CD4-positive, alpha-beta T cell (primary cell): ENCODE data around the gene GATAD2B. TPM values are rescaled to one million over a fixed set of nuclear protein-coding genes. Genes with fewer than 3 reads are reported as not detected.
"Not testable (repeated sequence)": the region's sequence is repeated elsewhere in the genome, so short reads cannot be mapped to it uniquely, and the experiment has no call there.

ENCODE experiments used
- ATAC-seq: fragments of 200-7000 bp; cut with Tn5 transposase; one replicate; pipeline ENCODE4 v1.10.0; 2022; ENCODE audit warnings: mild to moderate bottlenecking; ENCODE audit not compliant: poor library complexity
- CTCF ChIA-PET: fragments of 350-600 bp; sonication (Branson Sonifier 250); formaldehyde crosslinking; loops from one replicate; lab custom pipeline; 2021; ENCODE audit warnings: antibody characterized with exemption, inconsistent platforms; lab: Charles Lee
- POLR2A ChIA-PET: fragments of 350-600 bp; sonication (Branson Sonifier 250); formaldehyde crosslinking; loops from one replicate; lab custom pipeline; 2021; ENCODE audit warnings: antibody characterized with exemption, inconsistent platforms; lab: Charles Lee
- DNase-seq, 14 experiments: peaks; one replicate each; pipeline ENCODE4 v3.0.0-alpha.2; 2013 to 2020; ENCODE audit warnings: mixed read lengths in 2 of 14
- H3K27ac ChIP-seq, 2 donors: one replicate each; pipeline versions ENCODE4 v1.5.1 to v1.7.0; 2013; ENCODE audit warnings: low read length in 2 of 2, low read depth in 1 of 2, mild to moderate bottlenecking in 1 of 2
- H3K27me3 ChIP-seq, 2 experiments: 1 replicate in 1 of 2; 2 replicates in 1 of 2; pipeline versions ENCODE4 v1.6.1 to v1.7.0; 2013; ENCODE audit warnings: low read length in 2 of 2, control low read depth in 1 of 2, mild to moderate bottlenecking in 1 of 2, moderate library complexity in 1 of 2; ENCODE audit not compliant: insufficient read depth in 2 of 2, control insufficient read depth in 1 of 2
- H3K36me3 ChIP-seq: one replicate; pipeline ENCODE4 v1.6.1; 2013; ENCODE audit warnings: low read length, control low read depth; ENCODE audit not compliant: insufficient read depth
- H3K4me1 ChIP-seq: one replicate; pipeline ENCODE4 v1.6.1; 2013; ENCODE audit warnings: low read length, control low read depth; ENCODE audit not compliant: insufficient read depth
- H3K4me3 ChIP-seq: one replicate; pipeline ENCODE4 v1.5.1; 2013; ENCODE audit warnings: mild to moderate bottlenecking, low read length, moderate library complexity
- H3K9me3 ChIP-seq, 2 experiments: 1 replicate in 1 of 2; 2 replicates in 1 of 2; pipeline versions ENCODE4 v1.6.1 to v1.7.0; 2013; ENCODE audit warnings: low read length in 2 of 2, mild to moderate bottlenecking in 2 of 2, control low read depth in 1 of 2, moderate library complexity in 1 of 2; ENCODE audit not compliant: control insufficient read depth in 1 of 2, insufficient read depth in 1 of 2
- H3K27ac Mint-ChIP-seq: one replicate; pipeline ENCODE4 v1.8.0; 2020; ENCODE audit warnings: mixed read lengths
- H3K27me3 Mint-ChIP-seq: one replicate; pipeline ENCODE4 v1.8.0; 2021; ENCODE audit warnings: mixed read lengths
- H3K36me3 Mint-ChIP-seq: one replicate; pipeline ENCODE4 v1.8.0; 2021; ENCODE audit warnings: low read depth, mixed read lengths
- H3K4me1 Mint-ChIP-seq: one replicate; pipeline ENCODE4 v1.8.0; 2021; ENCODE audit warnings: low read depth, mixed read lengths
- H3K4me3 Mint-ChIP-seq: one replicate; pipeline ENCODE4 v1.8.0; 2020; ENCODE audit warnings: mild to moderate bottlenecking, mixed read lengths
- H3K9me3 Mint-ChIP-seq: one replicate; pipeline ENCODE4 v1.8.0; 2020; ENCODE audit warnings: mixed read lengths
- intact Hi-C, 2 experiments: fragments of 100-400 bp; cut with DNase I in 1 of 2; cut with micrococcal nuclease in 1 of 2; formaldehyde crosslinking; loops; one replicate each; pipeline versions ENCODE4 v1.15.1 to v1.9.0; 2023 to 2025; cut with DNase I, micrococcal nuclease
- total RNA-seq, 174 experiments: library from RNA in 2 of 174; stranded (reverse) in 2 of 174; gene quantifications; one replicate each; pipeline ENCODE4 v1.2.3 and lab custom pipeline; 2021 to 2026
- TF ChIP-seq, protein P1 (sequence below): fragments of 200-600 bp; IDR thresholded peaks from one replicate; pipeline ENCODE4 v1.8.0; 2022; ENCODE audit warnings: antibody characterized with exemption, mild to moderate bottlenecking

The GATAD2B gene
- total RNA-seq, 2 experiments from 2014 or later, result 51.6 to 52.3 TPM

DNA sequence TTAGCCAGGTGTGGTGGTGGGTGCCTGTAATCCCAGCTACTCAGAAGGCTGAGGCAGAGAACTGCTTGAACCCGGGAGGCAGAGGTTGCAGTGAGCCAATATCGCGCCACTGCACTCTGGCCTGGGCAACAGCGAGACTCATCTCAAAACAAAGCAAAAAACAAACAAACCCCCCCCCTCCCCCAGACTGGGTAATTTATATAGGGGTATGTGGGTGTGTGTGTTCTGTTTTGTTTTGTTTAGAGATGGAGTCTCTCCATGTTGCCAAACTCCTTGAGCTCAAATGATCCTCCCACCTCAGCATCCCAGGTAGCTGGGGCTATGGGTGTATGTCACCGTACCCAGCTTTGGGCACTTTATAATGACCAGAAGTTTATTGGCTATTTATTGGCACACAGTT is 74.0 kb downstream of the GATAD2B start:
- H3K4me1 Mint-ChIP-seq, result peaks cover 54% of the 10 kb centered on the region
- DNase-seq (no peak), ATAC-seq (no peak)
- intact Hi-C loops, result no loop called here
- Histone ChIP-seq H3K4me1 (peaks cover 9% of the 10 kb centered on the region), H3K36me3 (peaks cover 24% of the 10 kb centered on the region), H3K4me3 (no peak overlapping the region), H3K27me3 (no peaks in the 10 kb centered on the region), H3K9me3 (no peaks in the 10 kb centered on the region), H3K27ac (no peak overlapping the region)
- H3K36me3 Mint-ChIP-seq, result peaks cover 59% of the 10 kb centered on the region
- CTCF ChIA-PET, result interaction anchor here (1.0 kb wide), 1 partner anchor 16 kb away, joined by 3 read pairs; no protein-coding TSS in a partner anchor
- TF ChIP-seq, protein P1, sequence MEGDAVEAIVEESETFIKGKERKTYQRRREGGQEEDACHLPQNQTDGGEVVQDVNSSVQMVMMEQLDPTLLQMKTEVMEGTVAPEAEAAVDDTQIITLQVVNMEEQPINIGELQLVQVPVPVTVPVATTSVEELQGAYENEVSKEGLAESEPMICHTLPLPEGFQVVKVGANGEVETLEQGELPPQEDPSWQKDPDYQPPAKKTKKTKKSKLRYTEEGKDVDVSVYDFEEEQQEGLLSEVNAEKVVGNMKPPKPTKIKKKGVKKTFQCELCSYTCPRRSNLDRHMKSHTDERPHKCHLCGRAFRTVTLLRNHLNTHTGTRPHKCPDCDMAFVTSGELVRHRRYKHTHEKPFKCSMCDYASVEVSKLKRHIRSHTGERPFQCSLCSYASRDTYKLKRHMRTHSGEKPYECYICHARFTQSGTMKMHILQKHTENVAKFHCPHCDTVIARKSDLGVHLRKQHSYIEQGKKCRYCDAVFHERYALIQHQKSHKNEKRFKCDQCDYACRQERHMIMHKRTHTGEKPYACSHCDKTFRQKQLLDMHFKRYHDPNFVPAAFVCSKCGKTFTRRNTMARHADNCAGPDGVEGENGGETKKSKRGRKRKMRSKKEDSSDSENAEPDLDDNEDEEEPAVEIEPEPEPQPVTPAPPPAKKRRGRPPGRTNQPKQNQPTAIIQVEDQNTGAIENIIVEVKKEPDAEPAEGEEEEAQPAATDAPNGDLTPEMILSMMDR, result no peak
- no peak overlapping the region for H3K4me3 Mint-ChIP-seq
- no peaks in the 10 kb centered on the region for H3K27me3 Mint-ChIP-seq
- H3K27ac Mint-ChIP-seq, result peak overlapping the region; percentile 50
- no peaks in the 10 kb centered on the region for H3K9me3 Mint-ChIP-seq
- POLR2A ChIA-PET, result no interaction called here

DNA sequence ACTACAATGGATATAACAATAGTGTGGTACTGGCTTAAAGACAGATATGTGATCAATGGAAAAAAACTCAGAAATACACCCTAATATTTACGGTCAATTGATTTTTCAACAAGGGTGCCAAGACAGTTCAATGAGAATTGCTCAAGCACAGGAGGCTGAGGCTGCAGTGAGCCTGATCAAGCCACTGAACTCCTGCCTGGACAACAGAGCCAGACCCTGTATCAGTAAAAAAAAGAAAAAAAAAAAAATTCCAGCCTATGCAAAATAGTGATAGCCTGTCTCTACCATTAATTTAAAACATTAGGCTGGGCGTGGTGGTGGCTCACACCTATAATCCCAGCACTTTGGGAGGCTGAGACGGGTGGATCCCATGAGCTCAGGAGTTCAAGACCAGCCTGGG is 77.6 kb downstream of the GATAD2B start:
- CTCF ChIA-PET, result interaction anchor here (0.6 kb wide), 1 partner anchor 48 kb away, joined by 3 read pairs; no protein-coding TSS in a partner anchor
- no peak for DNase-seq

DNA sequence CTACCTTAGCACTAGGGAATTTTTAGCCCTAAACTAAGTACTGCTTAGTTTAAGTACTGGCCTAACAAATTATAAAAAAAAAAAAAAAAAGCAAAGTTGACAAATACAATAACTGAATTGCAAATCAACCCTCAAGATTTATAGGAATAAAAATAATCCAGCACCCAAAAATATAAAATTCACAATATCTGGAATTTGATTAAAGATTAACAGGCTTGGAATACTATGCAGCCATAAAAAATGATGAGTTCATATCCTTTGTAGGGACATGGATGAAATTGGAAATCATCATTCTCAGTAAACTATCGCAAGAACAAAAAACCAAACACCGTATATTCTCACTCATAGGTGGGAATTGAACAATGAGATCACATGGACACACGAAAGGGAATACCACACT is 78.4 kb downstream of the GATAD2B start:
- CTCF ChIA-PET, H3K4me3 ChIP-seq, POLR2A ChIA-PET, H3K36me3 ChIP-seq, H3K9me3 ChIP-seq, H3K27me3 Mint-ChIP-seq, intact Hi-C loops, H3K4me3 Mint-ChIP-seq, H3K4me1 ChIP-seq, H3K9me3 Mint-ChIP-seq, DNase-seq, H3K27ac ChIP-seq, H3K27me3 ChIP-seq, ATAC-seq: not testable (repeated sequence)
- H3K36me3 Mint-ChIP-seq, result peaks cover 36% of the 10 kb centered on the region
- peak overlapping the region; percentile 13 for H3K27ac Mint-ChIP-seq
- H3K4me1 Mint-ChIP-seq, result peaks cover 24% of the 10 kb centered on the region

More for the DNA sequence above, 77.6 kb downstream of the GATAD2B start:
- H3K9me3 Mint-ChIP-seq, result no peaks in the 10 kb centered on the region
- Histone ChIP-seq H3K9me3 (no peaks in the 10 kb centered on the region), H3K36me3 (peaks cover 9% of the 10 kb centered on the region), H3K27ac (no peak overlapping the region), H3K27me3 (no peaks in the 10 kb centered on the region), H3K4me3 (no peak overlapping the region), H3K4me1 (peaks cover 7% of the 10 kb centered on the region)
- POLR2A ChIA-PET, result no interaction called here
- no peak overlapping the region for H3K27ac Mint-ChIP-seq
- peaks cover 42% of the 10 kb centered on the region for H3K36me3 Mint-ChIP-seq
- intact Hi-C loops, result no loop called here
- no peak for ATAC-seq
- peaks cover 32% of the 10 kb centered on the region for H3K4me1 Mint-ChIP-seq
- H3K27me3 Mint-ChIP-seq, result no peaks in the 10 kb centered on the region
- TF ChIP-seq, protein P1, result no peak
- H3K4me3 Mint-ChIP-seq, result no peak overlapping the region

DNA sequence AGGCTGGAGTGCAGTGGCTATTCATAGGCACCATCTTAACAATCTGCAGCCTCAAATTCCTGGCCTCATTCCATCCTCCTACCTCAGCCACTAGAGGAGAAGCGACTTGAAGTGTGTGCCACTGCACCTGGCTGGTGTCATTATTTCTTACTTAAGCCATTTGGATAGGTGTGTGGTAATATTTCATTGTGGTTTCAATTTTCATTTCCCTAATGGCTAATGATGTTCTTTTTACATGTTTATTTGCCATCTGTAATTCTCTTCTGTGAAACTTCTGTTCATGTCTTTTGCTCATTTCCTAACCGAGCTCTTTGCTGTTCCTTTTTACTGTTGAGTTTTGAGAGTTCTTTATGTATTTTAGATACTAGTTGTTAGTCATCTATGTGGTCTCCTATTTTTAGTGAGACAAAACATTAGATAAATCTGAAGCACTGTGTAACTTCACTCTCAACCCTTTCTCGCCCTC is 80.7 kb downstream of the GATAD2B start:
- intact Hi-C loops, result no loop called here
- no peak overlapping the region for H3K4me3 Mint-ChIP-seq
- no peaks in the 10 kb centered on the region for H3K9me3 ChIP-seq
- TF ChIP-seq, protein P1, result no peak
- peaks cover 3% of the 10 kb centered on the region for H3K4me1 ChIP-seq
- no peak for DNase-seq
- H3K27ac ChIP-seq, result no peak overlapping the region
- no peaks in the 10 kb centered on the region for H3K9me3 Mint-ChIP-seq
- peaks cover 25% of the 10 kb centered on the region for H3K36me3 Mint-ChIP-seq
- peaks cover 28% of the 10 kb centered on the region for H3K4me1 Mint-ChIP-seq
- no peak overlapping the region for H3K4me3 ChIP-seq
- ChIA-PET POLR2A (no interaction called here), CTCF (interaction anchor here (0.9 kb wide), 1 partner anchor 10 kb away, joined by 3 read pairs; no protein-coding TSS in a partner anchor)
- H3K27me3 Mint-ChIP-seq, result no peaks in the 10 kb centered on the region
- peaks cover 8% of the 10 kb centered on the region for H3K36me3 ChIP-seq
- no peak for ATAC-seq
- peak overlapping the region; percentile 6 for H3K27ac Mint-ChIP-seq
- H3K27me3 ChIP-seq, result no peaks in the 10 kb centered on the region
